NCI-H510A treated with DMSO at 0.1 percent for 48 hours (cell line): Measurements from ENCODE around the gene PUS1.

Experiments used
- DNase-seq: peaks from one replicate; lab custom pipeline; 2025; lab: John Stamatoyannopoulos, UW

PUS1 gene

DNA sequence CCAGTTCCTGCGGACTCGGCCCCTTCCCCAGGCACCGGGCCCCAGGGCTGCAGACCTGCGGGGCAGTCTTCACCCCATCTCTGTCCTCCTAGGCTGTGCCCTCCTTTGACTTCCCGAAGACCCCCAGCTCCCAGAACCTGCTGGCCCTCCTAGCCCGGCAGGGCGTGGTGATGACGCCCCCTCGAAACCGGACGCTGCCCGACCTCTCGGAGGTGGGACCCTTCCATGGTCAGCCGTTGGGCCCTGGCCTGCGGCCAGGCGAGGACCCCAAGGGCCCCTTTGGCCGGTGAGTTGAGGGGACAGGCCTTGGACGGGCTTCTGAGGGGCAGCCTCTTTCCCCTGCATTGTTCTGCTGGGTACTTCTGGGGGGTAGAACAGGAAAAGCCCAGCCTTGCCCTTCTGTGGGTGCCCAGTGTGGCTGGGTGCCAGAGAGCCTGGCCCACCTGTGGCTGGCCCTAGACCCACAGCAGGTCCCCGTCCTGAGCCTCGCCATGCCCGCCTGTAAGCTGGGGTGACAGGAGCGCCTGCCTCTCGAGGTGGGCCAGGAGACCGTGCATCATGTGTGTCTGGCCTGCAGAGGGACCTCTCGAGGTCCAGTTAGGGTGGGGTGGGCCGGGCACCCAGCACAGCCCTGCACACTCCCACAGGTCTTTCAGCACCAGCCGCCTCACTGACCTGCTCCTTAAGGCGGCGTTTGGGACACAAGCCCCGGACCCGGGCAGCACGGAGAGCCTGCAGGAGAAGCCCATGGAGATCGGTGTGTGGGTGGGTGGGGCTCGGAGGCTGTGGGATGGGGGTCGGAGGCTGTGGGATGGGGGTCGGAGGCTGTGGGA, 12.6 kb upstream of the PUS1 start:
- DNase-seq: no peak

DNA sequence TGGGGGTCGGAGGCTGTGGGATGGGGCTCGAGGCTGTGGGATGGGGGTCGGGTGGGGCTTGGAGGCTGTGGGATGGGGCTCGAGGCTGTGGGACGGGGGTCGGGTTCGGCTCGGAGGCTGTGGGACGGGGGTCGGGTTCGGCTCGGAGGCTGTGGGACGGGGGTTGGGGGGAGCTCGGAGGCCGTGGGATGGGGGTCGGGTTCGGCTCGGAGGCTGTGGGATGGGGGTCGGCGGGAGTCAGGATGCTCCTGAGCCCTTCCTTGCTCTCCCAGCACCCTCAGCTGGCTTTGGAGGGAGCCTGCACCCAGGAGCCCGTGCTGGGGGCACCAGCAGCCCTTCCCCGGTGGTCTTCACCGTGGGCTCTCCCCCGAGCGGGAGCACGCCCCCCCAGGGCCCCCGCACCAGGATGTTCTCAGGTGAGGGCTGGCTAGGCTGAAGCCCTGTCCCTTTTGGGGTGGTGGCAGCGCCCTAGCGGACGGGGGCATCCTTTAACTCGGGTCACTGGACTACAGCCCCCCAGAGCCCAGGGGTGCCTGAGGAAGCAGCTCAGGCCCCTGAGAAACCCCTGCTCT, 11.9 kb upstream of the PUS1 start:
- no peak for DNase-seq

DNA sequence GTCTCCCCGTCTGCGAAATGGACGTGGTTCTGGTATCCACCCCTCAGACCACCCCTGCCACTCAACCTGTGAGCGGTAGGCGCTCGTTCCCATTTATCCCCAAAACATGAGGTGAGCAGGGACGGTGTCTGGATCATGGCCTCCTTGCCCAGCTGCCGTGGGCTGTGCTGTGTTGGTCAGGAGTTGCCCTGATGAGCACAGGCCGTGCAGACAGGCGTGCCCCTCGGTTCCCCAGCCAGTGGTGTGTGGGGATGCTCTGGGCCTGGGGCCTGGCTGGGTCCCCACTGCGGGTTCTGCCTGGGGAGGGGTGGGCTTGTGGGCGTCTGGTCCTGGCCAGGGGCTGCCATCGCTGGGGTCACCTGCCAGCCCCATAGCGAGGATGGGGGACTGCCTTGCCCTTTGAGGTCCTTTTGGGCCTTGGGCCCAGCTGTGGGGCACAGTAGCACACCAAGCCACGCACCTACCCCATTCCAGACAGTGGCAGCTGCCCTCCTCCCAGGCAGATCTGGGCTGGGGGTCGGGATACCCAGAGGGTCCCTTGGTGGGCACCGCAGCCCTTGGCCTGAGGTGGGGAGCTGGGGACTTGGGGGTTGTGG, 11.3 kb upstream of the PUS1 start:
- DNase-seq: no peak

DNA sequence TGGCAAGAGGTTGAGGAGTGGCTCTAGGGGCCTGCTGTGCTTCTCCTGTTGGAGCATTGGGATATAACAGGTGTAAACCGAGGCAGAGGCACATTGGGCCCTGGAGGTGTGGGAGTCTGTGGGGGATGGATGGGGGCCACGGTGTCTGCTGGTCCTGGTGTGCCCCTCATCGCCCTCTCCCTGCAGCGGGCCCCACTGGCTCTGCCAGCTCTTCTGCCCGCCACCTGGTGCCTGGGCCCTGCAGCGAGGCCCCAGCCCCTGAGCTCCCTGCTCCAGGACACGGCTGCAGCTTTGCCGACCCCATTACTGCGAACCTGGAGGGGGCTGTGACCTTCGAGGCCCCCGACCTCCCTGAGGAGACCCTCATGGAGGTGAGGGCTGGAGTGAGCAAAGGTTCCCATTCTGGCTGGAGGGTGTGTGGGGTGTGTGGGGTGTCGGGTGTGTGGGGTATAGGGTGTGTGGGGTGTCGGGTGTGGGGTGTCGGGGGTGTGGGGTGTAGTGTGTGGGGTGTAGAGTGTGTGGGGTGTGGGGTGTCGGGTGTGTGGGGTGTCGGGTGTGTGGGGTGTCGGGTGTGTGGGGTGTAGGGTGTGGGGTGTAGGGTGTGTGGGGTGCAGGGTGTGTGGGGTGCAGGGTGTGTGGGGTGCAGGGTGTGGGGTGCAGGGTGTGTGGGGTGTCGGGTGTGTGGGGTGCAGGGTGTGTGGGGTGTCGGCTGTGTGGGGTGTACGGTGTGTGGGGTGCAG, 10.6 kb upstream of the PUS1 start:
- DNase-seq: no peak

DNA sequence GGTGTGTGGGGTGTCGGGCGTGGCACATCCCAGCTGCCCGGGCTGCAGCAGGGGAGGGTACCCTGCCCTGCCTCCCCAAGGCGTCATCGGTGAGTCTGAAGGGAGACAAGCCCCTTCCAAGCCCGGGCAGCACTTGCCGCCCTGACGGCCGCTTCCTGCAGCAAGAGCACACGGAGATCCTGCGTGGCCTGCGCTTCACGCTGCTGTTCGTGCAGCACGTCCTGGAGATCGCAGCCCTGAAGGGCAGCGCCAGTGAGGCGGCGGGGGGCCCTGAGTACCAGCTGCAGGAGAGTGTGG, 10.1 kb upstream of the PUS1 start:
- no peak for DNase-seq

DNA sequence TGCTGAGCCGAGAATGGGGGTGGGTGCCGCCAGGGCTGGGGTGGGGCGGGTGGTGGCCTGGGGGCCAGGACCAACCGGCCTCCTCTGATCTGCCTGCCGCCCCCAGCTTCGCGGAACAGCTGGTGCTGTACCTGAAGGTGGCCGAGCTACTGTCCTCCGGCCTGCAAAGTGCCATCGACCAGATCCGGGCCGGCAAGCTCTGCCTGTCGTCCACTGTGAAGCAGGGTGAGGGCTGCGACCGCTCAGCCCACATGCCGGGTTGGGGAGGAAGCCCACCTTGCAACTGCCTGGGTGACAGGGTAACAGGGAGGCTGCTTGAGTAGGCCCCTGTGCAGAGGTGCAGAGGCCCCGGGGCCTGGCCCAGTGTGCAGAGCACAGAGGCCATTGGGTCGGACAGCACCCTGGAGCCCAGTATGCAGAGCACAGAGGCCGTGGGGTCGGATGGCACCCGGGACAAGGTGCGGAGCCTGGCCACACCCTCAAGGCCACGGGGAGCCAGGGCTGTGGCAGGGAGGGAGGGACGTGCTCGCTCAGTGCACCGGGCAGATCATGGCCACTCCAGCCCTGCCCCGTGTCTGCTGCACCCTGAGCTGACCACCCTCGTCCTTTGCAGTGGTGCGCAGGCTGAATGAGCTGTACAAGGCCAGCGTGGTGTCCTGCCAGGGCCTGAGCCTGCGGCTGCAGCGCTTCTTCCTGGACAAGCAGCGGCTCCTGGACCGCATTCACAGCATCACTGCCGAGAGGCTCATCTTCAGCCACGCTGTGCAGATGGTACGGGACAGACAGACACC, 9.5 kb upstream of the PUS1 start:
- DNase-seq: no peak

DNA sequence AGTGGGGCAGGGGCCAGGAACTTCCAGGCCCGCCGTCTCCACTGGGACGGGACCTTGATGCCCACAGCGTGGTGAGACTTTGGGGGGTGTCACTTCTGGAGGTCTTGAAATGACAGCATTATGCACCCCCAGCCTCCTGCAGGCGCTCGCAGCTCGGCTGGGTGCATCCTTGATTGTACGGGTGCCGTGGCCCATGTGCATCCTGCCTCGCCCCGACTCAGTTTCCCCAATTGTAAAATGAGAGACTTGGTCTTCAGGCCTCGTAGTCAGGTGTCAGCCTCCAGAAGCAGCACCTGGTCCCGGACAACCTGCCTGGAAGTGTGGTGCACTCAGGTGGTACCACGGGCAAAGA, 8.9 kb upstream of the PUS1 start:
- no peak for DNase-seq

DNA sequence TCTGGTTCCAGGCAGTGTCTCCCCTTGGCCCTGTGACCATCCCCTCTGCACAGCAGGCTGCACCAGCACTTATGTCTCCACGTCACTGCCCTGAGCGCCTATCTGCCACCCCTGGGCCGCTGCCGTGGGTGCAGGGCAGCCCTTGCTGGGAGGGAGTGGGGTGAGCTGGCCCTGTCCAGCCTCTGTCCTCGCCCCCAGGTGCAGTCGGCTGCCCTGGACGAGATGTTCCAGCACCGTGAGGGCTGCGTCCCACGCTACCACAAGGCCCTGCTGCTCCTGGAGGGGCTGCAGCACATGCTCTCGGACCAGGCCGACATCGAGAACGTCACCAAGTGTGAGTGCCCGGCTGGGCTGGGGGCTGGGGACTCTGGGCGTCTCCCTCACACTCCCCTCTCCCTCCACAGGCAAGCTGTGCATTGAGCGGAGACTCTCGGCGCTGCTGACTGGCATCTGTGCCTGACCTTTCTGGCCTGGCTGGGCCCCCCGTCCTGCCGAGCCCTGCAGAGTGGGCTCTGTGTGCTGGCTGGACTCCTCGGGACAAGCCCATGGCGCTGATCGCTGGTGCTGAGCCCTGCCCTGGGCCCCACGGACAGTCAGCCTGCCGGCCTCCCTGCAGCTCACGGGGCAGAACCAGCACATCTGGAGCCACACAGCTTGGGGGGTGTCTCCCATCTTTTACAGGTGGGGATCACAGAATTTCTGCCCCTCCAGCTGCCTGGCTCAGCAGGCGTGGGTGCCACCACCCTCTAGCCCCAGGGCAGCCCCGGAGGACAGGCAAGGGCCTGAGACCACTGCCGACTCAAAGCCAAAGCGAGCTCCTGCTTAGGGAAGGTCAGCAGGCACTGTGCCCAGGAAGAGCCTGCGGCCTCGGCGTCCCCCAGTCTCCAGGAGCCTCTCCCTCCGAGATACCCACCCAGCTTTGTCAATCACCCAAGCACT, 7.9 kb upstream of the PUS1 start:
- DNase-seq: no peak

DNA sequence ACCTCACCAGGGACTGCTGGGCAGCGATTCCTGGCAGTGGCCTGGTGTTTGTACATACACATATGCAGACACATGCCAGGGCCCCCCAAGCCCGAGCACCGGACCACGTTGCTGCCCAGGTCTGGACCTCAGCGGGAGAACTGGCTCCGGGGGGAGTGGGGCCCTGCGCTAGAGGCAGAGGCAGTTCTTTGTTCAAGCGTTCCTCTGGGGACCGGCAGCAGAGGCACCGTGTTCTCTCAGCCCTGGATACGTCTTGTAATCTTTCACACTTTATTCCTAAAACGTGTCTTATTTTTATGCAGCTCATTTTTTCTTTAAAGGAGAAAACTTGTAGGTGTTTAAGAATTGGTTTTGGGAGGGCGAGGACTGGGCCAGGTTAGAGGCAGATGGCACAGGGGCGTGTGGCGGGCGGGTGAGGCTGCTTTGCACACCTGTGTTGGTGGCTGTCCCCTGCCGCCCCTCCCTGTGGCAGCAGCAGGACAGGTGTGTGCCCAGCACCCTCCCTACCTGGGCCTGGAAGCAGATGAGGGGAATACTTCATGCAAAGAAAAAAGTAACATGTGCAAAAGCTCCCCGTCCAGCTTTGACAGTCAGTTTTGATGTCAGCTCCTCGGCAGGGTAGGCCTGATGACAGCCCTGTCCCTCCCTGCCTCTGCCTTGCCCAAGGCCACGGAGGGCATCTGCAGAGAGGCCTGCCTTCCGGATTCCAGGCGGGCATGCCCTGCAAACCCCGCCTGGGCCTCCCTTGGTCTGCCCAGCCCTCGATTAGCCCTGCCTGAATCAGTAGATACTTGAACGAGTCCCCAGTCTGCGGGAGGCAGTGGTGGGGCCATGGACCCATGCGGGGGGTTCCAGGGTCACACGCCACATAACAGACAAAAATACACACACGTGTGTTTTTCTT, 7.0 kb upstream of the PUS1 start:
- no peak for DNase-seq

DNA sequence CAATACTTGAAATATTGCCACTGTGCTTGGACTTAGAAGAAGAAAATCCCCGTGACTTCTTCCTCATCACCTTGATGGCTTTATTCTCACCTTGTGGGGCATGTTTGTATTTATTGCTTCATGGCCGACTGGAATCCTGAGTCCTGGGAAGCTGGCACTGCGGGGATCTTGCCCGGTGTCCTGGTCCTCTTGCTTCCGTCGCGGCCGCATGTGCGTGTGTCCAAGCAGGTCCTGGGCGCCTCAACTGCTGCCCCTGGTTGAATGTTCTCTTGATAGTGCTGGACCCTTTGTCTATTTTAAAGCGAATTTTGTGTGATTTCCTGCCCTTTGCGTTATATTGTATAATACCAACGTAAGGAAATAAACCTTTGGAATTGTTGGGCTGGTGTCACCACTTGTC, 6.3 kb upstream of the PUS1 start:
- DNase-seq: no peak

DNA sequence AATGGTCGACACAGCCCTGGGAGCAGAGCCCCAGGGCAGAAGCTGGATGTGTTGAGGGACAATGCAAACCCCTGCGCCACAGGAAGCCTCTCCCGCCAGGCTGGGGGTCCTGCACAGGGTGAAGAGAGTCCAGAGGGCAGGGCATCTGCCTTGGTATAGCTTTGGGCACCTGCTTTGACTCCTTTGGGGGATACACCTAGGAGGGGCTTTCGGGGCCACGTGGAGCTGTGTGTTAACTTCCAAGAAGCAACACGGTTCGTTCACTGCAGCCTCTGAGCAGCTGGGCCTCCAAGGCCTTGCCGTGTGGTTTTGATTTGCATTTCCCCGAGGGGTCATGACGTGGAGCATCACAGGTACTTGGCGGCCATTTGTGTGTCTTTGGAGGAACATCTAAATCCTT, 5.8 kb upstream of the PUS1 start:
- DNase-seq: no peak

DNA sequence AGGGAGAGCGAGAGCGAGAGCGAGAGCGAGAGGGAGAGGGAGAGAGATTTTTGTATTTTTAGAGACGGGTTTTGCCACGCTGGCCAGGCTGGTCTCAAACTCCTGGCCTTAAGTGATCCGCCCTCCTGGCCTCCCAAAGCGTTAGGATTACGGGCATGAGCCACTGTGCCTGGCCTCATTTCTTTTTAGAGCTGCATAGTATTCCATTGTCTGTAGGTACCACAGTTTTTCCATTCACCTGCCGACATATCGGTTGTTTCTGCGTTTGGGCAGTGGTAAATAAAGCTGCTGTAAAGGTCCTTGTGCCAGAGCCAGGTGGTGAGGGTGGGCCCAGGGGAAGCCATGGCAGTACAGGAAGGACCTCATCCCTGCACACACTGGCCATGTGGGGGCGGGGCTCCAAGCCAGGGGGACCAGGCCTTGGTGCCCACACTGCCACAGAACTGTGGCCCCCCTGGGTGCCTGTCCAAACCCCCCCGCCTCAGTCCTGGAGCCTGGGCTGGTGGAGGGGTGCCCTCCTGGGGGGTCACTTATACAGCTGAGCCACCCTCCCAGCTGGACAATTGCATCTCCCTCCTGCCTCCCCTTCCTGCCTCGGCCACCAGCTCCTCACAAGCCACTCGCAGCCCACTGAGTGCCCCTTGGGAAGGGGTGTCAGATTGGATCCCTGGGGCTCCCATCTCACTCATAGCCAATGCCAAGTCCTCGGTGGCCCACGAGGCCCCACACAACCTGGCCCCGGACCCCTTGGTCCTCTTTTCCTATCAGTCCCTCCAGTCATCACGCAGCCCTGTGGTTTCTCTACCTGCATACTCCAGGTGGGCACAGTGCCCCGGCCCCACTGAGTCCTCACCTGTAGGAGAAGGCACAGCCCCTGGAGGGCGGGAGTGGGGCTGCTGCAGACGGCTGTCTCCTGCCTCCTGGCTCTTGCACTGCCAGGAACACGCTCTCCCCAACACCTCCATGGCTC, 1.7 kb upstream of the PUS1 start:
- no peak for DNase-seq

DNA sequence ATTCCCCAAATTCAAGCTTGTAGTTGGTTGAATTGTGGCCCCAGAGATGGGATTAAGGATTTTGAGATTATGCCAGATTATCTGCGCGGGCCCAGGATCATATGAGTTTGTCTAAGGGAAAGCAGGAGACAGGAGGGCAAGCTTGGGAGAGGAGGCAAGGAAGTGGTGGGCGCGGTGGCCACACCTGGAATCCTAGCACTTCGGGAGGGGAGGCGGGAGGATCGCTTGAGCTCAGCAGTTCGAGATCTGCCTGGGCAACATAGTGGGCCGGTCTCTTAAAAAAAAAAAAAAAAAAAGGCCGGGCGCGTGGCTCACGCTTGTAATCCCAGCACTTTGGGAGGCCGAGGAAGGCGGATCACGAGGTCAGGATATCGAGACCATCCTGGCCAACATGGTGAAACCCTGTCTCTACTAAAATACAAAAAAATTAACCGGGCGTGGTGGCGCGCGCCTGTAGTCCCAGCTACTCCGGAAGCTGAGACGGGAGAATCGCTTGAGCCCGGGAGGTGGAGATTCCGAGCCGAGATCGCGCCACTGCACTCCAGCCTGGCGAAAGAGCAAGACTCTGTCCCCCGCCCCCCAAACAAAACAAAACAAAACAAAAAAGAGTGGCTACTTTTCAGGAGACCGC, 881 bp upstream of the PUS1 start:
- DNase-seq: no peak

DNA sequence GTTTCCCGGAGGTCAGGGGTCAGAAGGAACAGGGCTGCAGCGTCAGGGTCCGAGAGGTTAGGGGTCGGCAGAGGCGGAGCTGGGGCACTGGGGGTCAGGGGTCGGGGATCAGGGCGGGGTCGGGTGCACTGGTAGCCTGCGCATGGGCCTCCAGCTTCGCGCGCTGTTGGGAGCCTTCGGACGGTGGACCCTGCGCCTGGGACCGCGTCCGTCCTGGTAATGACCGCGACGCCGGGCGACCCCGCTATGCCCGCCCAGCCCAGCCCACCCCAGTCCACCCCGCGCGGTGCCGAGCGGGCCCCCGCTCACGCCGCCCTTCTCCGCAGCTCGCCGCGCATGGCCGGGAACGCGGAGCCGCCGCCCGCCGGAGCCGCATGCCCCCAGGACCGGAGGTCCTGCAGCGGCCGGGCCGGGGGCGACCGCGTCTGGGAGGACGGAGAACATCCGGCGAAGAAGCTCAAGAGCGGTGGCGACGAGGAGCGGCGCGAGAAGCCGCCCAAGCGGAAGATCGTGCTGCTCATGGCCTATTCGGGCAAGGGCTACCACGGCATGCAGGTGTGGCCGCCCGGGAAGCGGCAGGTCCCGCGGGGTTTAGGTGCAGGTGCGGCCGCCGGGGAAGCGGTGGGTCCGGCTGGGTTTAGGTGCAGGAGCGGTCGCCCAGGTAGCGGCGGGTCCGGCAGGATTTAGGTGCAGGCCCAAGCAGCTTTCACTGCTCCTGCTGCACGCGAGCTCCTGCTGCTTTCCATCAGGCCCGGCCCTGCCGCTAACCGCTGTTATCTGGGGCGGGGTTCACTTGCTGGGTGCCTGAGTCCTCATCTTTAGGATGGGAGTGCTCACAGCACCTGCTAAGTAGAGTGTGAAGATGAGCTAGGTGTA, 743 bp downstream of the PUS1 start:
- no peak for DNase-seq

DNA sequence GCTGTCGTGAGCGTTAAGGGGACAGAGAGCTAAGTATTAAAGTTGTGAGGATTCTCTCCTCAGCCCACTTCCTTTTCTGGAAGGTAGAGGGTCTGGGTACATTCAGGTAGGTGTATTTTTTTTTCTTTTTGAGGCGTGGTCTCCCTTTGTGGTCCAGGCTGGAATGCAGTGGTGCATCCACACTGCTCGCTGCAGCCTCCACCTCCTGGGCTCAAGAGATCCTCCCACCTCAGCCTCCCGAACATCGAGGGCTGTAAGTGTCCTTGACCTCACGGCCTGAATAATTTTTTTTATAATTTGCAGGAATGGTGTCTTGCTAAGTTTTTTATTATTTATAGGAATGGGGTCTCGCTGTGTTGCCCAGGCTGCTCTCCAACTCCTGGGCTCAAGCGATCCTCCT, 1.4 kb downstream of the PUS1 start:
- no peak for DNase-seq

DNA sequence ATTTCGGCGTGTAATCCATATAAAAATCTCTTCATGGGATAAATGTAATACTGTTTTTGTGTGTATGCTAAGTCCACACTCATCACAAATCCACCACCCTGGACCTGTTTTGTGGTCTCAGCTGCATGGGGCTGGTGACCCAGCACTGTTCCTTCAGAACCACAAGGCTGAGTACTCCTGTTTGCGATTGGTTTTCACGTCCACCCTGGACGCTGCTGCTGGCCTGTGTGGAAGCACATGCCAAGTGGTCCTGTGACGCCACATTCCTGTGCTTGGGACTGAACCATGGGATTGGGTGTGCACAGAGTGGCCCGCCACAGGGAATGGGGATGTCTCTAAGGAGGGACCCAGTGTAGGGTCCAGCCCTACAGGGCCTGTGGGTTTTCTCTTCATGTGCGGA, 4.3 kb downstream of the PUS1 start:
- DNase-seq: no peak

DNA sequence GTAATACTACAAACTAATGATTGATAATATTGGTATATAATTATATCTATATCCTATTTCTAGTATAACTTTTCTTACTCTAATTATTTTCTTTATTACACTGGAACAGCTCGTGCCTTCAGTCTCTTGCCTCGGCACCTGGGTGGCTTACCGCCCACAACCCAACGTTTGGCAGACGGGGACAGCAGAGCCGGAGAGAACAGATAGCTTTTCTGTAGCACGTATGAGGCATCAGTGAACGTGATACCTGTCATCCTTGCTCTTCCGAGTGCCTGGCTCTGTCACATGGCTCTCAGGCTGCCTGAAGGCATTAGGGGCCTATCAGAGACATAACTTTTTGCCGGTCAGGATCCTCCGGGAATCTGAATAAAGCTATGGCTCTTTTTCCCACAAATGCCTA, 5.5 kb downstream of the PUS1 start:
- DNase-seq: no peak

DNA sequence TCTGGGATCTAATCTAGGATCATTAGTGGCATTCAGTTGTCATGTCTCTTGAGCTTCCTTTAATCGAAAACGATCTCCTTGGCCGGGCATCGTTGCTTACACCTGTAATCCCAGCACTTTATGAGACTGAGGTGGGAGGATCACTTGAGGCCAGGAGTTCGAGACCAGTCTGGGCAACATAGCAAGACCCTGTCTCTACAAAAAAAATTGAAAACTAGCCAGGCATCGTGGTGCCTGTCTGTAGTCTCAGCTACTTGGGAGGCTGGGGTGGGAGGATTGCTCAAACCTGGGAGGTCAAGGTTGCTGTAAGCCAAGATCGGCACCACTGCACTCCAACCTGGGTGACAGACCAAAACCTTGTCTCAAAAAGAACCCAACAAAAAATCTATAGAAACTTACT, 9.0 kb downstream of the PUS1 start:
- DNase-seq: no peak
